ENCODE measurements around the gene NSMF.

DNA sequence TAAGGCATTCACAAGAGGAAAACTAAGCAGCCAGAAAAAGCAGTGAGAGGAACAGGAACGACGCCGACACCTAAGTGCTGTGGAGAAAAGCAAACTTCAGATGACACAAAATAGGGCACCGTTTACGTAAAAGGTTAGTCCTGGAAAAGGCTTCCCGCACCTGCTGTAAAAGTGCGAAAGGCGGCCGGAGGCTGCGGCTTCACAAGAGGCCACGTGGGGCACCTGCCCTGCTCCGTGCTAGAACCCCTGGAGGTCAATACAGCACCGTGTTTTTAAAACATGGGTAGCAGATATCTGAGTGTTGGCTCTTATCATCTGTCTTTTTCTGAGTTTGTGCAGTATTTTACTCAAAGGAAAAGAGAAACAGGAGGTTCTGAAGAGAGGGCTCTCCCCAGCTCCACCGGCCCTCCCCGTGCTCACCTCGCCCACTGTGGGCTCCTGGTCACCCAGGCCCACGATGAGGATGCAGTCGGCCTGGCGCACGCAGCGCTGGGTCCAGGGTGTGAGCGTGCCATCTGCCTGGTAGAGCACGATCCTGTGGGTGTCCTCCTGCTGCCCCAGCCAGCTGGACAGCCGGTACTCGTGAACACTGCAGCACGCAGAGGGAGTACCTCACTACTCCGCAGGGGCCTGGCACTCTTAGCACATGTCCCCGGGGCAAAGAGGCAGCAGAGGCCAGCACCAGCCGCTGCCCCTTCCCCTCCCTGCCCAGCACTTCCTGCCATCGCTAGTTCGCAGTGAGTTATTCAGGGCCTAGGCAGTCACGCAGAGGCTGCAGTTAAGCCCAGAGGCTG is 21.0 kb upstream of the NSMF start:
- TF ChIP-seq, protein P1, sequence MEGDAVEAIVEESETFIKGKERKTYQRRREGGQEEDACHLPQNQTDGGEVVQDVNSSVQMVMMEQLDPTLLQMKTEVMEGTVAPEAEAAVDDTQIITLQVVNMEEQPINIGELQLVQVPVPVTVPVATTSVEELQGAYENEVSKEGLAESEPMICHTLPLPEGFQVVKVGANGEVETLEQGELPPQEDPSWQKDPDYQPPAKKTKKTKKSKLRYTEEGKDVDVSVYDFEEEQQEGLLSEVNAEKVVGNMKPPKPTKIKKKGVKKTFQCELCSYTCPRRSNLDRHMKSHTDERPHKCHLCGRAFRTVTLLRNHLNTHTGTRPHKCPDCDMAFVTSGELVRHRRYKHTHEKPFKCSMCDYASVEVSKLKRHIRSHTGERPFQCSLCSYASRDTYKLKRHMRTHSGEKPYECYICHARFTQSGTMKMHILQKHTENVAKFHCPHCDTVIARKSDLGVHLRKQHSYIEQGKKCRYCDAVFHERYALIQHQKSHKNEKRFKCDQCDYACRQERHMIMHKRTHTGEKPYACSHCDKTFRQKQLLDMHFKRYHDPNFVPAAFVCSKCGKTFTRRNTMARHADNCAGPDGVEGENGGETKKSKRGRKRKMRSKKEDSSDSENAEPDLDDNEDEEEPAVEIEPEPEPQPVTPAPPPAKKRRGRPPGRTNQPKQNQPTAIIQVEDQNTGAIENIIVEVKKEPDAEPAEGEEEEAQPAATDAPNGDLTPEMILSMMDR (IDR thresholded peaks at IDR 0.05), result no peak
- TF ChIP-seq POLR2A (IDR thresholded peaks at IDR 0.05), result no peak

All from body of pancreas (tissue), 4 donors.